ENCODE results near the gene LAMTOR5.

GRCh38 chr1:110393691-110394492, 13.6 kb downstream of the LAMTOR5 start:
- TF ChIP-seq CTCF (IDR thresholded peaks at IDR 0.05) (no peak), POLR2A (IDR thresholded peaks at IDR 0.05) (no peak)

Measured in sigmoid colon (tissue), 3 donors.